ENCODE results near the gene ENO1.
"Not testable (repeated sequence)": the region's sequence is repeated elsewhere in the genome, so short reads cannot be mapped to it uniquely, and the experiment has no call there.

The ENO1 gene

DNA sequence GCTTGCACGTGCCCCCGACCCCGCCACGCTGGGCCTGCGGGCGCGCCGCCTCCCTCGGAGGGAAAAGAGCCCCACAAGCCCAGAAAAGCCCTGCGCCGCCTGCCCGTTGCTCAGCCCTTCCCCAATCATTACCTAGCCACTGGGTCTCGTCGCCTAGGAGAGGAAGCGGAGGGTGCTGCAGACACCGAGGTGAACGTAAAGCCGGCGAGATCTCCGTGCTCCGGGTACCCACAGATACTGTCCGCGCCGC is at the start of gene ENO1:
Gene ENO1 (minus strand): TSS at position 239 of the 250 bp plus-strand sequence. CDS start 3,778 bp downstream, outside the sequence.
- no peak for DNase-seq

DNA sequence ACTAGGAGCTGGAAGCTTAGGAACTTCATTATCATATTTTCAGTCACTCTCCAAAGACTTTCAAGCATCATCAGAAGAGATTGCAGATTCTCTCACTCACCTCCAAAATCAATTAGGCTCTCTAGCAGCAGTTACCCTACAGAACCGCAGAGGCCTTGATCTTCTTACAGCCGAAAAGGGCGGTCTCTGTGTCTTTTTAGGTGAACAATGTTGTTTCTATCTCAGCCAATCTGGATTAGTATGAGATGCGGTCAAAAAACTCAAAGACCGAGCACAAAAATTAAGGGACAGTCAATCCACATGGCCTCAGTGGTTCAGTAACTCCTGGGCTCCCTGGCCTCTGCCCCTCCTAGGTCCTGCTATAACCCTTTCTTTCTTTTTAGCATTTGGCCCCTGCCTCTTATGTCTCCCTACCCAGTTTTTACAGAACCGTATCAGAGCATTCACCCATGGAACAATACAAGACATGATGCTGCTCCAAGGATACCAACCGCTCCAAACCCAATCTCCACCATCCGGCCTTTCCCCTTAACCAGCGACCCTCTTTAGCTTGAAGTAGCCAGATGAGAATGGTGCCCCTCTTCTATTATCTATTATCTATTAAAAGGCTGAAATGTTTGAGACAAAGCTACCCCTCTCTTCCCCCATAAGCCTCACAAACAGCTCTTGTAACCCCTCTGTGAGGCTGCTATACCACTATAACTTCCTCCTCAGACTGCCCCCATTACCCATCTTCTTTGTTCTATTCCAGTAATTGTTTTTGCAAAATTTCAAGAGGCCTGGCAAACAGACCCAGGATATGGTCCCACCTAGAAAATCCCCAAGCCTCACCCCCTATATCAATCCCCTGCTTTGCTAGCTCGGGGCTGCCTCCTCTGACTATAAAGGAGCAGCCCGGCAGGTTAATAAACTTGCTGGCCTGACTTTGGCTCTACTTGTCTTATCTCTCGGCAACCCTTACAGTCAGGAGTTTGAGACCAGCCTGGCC is 48.5 kb upstream of the ENO1 start:
- DNase-seq: no peak

DNA sequence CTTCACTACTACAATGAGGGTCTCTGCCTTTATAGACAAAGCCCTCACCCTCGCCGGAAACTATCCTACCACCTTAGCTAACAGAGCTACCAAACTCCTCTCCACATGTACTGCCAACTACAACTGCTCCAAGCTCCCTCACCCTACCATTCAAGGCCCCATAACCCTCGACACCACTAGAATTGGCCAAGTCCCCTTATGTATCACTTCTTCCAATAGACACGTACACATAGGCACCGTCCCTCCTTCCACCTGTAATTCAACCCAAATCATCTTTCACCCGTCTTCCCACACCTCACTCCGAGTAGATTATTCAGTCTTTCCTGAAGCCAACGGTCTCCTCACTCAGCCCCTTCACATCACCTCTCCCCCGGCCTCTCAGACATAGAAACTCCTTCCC is 47.5 kb upstream of the ENO1 start:
- DNase-seq: no peak

DNA sequence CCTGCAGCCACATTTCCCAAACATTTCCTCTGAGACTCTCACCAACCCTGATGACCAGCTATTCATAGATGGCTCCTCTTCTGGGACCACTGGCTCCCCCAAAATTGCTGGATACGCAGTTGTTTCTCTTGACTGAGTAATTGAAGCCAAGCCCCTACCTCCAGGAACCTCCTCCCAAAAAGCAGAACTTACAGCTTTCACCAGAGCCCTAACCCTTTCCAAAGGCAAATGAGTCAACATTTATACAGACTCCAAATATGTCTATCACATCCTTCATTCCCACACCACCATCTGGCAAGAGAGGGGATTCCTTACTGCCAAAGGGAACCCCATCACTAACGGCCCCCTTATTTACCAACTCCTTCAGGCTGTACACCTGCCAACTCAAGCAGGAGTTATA is 46.9 kb upstream of the ENO1 start:
- DNase-seq: peak; percentile 63

DNA sequence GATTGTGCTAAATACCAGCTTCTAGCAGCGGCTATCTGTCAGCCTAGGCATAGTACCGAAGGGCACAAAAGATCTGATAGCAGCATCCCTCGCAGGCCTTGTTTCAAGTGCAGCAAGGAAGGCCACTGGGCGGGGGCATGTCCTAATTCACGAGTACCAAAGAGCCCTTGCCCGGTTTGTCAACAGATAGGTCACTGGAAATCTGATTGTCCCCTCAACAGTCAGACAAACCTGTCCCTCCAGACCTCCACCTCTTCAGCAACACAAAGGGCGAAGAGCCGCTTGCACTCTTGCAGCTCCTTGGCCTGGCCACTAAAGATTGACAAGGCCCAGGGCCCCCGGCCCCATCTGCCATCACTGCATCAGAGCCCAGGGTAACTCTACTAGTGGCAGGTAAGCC is 44.5 kb upstream of the ENO1 start:
- no peak for DNase-seq

DNA sequence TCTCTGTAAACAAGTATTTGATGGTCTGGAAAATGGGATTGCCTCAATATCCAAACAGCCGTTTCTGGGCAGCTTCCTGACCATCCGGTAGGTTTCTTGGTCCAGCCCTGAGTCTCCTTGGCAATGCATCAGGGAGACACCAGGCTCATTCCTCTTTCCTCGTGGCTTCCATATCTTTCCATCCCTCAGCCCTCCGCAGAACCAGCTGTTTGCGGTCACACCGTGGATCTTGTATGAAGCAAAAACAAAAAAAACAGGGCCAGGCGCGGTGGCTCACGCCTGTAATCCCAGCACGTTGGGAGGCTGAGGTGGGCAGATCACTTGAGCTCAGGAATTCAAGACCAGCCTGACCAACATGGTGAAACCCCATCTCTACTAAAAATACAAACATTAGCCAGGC is 39.0 kb upstream of the ENO1 start:
- DNase-seq: not testable (repeated sequence)

DNA sequence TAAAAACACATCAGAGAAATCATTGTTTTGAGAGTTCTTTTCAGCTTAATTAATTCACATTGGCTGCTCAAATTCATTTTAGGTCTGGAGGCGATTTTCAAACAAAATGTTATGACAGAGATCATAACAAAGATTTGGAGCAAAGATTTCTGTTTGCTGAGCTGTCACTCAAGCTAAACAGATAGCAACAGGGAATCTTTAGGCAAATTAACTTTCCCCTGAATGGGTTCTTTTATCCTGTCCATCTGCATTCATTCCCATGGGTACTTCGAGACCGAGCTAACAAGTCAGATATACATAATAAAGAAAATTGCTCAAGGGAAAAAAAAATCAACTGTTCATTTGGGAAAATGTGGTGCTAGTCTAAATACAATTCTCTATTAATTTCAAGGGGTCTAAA is 37.0 kb upstream of the ENO1 start:
- no peak for DNase-seq

DNA sequence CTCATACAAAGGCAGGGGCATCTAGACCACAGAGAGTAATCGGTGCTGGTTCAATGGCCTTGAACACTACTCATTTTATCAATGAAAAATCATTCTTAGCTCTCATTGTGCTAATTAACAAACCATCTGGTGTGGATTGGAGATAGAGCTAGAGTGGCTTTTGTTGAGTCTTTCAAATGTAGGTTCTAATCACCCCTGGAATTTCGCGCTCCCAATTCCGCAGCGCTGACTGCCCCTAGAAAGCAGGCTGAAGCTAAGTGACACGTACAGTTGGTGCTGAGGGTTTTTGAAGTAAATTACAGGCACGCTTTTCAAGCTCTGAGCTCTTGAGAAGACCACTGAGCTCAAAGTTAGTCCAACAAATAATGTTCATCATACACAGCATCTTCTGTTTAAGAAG is 36.0 kb upstream of the ENO1 start:
- no peak for DNase-seq

DNA sequence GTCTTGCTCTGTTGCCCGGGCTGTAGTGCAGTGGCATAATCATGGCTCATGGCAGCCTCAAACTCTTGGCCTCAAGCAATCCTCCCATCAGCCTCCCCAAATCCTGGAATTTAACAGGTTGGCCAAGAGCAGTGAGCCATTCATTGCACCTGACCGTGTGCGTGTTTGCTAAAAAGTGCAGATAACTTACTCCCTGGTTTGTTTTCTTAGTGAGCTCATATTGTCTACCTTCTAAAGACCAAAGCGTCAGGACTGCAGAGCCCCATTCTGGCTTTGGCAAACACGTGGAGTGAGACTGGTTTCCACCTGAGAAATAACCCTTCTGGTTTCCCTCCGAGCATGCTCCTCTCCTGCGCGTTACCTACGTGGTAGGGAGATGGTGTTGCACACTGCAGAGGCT is 35.0 kb upstream of the ENO1 start:
- DNase-seq: no peak

DNA sequence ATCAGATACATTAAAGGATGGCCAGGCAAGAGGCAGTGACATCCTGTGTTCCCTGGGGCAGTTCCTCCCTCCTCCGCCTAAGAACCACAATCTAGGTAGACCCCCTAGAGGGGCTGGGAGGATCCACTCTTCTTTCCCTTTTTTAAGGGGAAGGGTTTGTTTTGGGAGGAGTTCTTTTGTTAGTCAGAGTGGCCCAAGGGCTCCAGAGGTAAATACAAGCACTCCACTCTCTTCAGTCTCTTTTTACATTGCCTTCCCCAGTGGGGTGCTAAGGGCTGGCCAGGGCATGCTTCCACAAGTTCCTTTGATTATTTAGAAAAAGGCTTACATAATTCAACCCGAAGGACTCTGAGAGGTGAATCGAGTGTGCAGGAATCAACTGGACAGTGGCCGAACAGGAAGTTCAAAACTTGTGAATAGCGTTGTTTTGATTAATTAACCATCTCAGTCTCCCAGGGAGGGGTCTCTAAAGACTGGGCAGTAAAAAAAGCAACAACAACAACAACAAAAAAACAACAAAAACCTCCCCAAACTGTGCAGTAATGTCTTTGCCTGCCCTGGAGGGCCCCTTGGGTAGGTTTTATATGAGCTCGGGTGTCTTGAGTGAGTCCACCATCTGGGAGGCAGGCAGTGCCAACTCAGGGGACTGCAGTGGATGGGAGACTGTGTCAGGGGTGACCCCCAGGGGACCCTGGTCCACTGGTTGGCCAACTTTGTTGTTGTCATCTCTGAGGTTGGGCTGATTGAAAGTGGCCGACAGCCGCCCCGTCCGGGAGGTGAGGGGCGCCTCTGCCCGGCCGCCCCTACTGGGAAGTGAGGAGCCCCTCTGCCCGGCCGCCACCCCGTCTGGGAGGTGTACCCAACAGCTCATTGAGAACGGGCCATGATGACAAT is 33.2 kb upstream of the ENO1 start:
- DNase-seq: no peak

DNA sequence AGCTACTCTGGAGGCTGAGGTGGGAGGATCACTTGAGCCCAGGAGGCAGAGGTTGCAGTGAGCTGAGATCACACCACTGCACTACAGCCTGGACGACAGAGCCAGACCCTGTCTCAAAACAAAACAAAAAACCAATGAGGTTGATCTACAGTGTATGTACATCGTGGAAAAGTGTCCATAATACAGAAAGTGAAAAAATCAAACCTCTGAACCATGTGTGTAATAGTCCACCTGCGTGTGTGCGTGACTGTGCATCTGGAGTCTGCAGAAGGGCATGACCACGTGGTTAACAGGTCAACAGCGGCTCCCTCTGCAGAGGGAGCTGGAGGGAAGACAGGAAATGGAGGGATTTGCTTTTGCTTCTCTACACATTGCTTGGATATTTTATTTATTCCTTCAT is 32.4 kb upstream of the ENO1 start:
- DNase-seq: no peak

DNA sequence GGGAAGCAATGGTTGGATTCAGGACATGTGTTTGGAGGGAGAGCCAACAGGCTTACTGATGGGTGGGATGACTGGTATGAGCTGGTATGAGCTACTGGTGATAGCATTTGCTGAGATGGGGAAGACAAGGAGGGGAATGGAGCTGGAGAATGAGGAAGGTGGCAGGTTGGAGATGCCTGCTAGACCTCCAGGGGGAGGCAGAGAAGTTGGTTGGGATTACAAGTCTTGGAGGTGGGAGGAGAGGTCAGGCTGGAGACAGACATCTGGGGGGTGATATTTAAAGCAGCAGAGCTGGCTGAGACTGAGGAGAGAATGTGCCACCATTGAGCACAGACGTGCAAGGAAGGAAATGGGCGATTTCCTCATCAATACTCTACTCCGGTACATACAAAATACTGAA is 31.8 kb upstream of the ENO1 start:
- DNase-seq: no peak

DNA sequence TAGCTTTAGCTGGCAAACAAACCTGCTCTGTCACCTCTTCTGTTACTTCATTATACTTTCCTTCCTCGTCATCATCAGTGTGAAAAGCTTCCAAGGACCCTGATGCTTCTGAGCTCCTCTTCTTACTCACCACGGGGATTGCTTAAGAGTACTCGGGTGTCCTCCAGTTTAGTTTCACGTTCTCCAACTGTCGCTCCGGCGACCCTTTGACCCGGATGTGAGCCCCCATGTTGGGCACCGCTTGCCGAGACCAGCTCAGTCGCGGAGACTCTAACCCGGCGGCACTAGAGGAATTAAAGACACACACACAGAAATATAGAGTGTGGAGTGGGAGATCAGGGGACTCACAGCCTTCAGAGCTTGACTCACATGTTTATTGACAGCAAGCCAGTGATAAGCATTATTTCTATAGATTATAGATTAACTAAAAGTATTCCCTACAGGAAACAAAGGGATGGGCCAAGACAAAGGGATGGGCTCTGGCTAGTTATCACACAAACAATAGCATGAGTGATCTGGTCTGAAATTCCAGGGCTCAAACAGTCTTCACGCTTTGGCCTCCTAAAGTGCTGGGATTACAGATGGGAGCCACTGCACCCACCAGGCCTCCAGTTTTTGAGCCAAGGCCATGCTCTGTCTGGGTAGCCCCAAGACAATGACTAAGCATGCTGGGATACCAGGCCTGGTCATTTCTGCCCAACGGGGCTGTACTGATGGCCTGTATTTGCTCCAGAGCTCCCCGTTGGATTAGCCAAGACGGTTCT is 30.1 kb upstream of the ENO1 start:
- DNase-seq: peak; percentile 59

DNA sequence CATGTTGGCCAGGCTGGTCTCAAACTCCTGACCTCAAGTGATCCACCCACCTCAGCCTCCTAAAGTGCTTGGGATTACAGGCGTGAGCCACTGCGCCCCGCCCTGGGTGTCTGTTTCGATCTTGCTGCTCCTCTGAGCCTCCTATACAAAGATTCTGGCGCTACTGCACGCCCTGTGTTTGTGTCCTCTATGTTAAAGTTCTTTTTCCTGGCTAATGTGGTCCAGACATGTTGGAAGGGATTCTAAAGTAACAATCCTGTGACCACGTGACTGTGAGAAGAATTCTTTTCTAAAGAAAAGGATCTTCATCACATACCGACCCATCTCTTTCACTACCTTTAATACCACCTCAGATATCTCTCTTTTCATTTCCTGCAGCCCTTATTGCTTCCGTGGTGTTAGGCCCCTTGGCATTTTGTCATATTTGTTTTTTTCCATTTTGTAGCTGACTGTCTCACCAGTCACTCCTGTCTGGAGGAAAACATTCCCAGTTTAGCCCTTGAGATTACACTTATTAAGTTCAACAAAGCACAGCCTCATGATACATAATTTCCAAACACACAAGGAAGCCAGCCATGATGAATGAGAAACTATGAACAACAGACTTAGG is 27.2 kb upstream of the ENO1 start:
- no peak for DNase-seq

DNA sequence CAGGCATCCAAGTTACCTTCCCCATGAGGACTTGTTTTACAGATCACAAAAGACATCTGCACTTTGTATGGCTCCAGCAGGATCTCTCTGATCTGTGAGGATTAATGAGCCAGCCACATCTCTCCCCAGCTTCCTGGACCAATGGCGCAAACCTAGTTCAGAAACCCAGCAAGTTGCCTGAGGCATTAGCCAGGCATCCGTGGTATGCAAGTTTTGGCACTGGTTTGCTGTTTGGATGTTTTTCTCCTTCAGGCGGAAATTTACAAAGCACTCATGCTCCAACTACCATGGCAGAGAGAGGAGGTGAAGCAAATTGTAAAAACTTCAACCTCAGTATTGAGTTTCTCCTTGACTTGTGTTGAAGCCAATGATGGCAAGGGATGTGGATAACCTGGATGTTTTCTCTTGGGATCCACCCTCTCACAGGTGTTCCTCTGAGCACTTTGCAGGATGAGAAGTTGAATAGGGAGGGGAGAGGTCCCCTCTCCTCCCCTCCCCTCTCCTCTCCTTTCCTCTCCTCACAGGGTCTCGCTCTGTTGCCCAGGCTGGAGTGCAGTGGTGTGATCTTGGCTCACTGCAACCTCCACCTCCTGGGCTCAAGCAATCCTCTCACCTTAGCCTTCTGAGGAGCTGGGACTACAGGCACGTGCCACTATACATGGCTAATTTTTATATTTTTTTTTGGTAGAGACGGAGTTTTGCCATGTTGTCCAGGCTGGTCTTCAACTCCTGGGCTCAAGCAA is 25.6 kb upstream of the ENO1 start:
- no peak for DNase-seq

DNA sequence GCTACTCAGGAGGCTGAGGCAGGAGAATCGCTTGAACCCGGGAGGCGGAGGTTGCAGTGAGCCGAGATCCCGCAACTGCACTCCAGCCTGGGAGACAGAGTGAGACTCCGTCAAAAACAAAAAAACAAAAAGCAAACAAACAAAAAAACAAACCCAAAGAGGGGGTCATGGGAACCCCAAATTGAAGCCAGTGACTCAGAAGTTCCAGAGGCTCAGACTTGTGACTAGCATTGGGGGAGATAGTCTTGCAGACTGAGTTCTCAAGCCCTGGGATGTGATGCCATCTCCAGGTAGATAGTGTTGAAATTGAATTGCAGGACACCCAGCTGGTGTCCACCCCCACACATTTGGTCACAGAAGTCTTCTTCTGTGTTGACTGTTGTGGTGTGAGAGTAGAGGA is 24.9 kb upstream of the ENO1 start:
- DNase-seq: no peak

DNA sequence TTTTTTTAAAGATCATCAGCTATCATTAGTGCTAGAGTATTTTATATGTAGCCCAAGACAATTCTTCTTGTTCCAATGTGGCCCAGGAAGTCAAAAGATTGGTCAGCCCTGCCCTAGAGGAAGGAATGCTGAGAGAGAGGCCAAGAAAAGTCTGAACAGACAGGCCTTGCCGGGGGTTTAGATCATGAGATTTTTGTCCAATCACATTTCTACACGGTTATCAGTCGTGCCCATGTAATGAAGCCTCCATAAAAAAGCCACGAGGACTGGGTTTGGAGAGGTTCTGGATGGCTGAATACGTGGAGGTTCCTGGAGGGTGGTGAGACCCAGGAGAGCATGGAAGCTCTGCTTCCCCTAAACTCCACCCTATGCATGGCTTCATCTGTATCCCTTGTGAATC is 24.3 kb upstream of the ENO1 start:
- DNase-seq: no peak

DNA sequence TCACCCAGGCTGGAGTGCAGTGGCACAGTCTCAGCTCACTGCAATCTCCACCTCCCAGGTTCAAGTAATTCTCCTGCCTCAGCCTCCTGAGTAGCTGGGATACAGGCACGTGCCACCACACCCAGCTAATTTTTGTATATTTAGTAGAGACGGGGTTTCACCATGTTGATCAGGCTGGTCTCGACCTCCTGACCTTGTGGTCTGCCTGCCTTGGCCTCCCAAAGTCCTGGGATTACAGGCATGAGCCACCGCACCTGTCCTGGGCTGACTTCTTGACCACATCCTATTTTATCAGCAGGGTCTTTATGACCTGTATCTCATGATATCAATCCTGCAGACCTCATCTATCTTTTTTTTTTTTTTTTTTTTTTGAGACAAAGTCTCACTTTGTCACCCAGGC is 22.2 kb upstream of the ENO1 start:
- DNase-seq: not testable (repeated sequence)

DNA sequence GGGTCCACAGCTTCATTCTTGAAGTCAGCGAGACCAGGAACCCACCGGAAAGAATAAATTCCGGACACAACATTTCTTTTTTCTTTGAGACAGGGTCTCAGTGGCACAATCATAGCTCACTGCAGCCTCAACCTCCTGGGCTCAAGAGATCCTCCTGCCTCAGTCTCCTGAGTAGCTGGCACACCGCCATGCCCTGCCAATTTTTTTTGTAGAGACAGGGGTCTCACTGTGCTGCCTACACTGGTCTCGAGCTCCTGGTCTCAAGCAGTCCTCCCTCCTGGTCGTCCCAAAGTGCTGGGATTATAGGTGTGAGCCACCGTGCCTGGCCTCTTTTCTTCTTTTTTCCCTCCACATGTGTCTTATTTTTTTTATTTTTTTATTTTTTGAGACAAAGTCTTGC is 20.6 kb upstream of the ENO1 start:
- DNase-seq: no peak

DNA sequence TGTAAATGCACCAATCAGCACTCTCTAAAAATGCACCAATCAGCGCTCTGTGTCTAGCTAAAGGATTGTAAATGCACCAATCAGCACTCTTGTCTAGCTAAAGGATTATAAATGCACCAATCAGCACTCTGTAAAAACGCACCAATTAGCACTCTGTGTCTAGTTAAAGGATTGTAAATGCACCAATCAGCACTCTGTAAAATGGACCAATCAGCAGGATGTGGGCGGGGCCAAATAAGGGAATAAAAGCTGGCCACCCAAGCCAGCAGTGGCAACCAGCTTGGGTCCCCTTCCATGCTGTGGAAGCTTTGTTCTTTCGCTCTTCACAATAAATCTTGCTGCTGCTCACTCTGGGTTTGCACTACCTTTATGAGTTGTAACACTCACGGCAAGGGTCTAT is 19.9 kb upstream of the ENO1 start:
- DNase-seq: not testable (repeated sequence)

DNA sequence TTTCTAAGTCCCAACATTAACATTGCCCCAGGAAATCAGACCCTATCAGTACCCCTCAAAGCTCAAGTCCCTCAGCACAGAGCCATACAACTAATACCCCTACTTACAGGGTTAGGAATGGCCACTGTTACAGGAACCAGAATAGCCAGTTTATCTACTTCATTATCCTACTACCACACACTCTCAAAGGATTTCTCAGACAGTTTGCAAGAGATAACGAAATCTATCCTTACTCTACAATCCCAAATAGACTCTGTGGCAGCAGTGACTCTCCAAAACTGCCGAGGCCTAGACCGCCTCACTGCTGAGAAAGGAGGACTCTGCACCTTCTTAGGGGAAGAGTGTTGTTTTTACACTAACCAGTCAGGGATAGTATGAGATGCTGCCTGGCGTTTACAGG is 19.0 kb upstream of the ENO1 start:
- not testable (repeated sequence) for DNase-seq

DNA sequence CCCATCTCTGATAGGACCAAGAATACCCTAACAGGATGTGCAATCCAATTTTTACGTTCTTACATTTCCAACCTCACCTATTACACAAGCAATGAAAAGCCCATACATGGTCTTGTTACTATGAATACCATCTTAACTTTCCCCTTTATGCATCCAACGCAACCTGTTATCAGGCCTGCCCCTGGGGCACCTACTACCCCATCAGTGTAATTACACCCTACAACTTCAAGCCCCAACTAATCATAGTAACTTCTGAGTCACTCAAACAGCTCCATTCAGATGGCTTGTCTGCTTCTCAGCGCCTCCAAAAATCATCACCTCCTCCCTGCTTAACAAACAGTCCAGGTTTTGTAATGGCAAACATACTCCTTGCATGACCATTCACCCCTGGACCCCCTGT is 18.3 kb upstream of the ENO1 start:
- DNase-seq: not testable (repeated sequence)

Measured in suppressor macrophage treated with lipopolysaccharide for 4 hours (primary cell).